ENCODE data around the gene FRRS1L. TPM values are rescaled to one million over a fixed set of nuclear protein-coding genes. Genes with fewer than 3 reads are reported as not detected.

The FRRS1L gene
- total and polyA plus RNA-seq, 2 donors (not counting 1 experiment from before 2014, with no cell fraction given) = 0.08 to 0.17 TPM

DNA sequence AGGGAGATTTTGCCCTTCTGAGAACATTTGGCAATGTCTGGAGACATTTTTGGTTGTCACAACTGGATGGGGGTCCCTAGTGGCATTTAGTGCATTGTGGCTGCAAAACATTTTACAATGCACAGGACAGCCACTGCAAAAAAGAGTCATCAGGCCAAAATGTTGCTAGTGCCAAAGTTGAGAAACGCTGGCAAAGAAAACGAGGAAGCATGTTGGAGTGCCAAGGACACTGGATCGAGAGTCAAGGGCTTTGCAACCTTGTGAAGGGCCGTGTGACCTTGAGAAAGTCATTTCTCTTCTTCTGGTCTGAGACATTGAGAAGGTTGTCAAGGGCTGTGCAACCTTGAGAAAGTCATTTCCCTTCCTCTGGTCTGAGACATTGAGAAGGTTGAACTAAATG is 45.7 kb upstream of the FRRS1L start:
- no peaks in the 10 kb centered on the region for H3K9me3 ChIP-seq (ENCODE audit: control insufficient read depth, insufficient read depth, low read depth, low read length)
- DNase-seq (ENCODE audit: low read depth in 2 of 2) = no peak
- H3K36me3 ChIP-seq (ENCODE audit: control insufficient read depth, insufficient read depth, low read length) = no peaks in the 10 kb centered on the region
- H3K4me3 ChIP-seq (replicated peaks in 1 of 4; ENCODE audit: control extremely low read depth in 1 of 4, insufficient read depth in 1 of 4, low read depth in 3 of 4, low read length in 4 of 4) = no peak overlapping the region
- H3K27ac ChIP-seq (ENCODE audit: insufficient read depth, low read length) = no peak overlapping the region
- peaks cover 6% of the 10 kb centered on the region for H3K27me3 ChIP-seq (ENCODE audit: control insufficient read depth, insufficient read depth, low read length)
- H4K20me1 ChIP-seq (ENCODE audit: control insufficient read depth, extremely low read depth, insufficient read depth, low read length) = no peaks in the 10 kb centered on the region
- TF ChIP-seq EZH2 (IDR thresholded peaks at IDR 0.05; ENCODE audit: low read length, missing control alignments) = no peak
- TF ChIP-seq, protein P1, sequence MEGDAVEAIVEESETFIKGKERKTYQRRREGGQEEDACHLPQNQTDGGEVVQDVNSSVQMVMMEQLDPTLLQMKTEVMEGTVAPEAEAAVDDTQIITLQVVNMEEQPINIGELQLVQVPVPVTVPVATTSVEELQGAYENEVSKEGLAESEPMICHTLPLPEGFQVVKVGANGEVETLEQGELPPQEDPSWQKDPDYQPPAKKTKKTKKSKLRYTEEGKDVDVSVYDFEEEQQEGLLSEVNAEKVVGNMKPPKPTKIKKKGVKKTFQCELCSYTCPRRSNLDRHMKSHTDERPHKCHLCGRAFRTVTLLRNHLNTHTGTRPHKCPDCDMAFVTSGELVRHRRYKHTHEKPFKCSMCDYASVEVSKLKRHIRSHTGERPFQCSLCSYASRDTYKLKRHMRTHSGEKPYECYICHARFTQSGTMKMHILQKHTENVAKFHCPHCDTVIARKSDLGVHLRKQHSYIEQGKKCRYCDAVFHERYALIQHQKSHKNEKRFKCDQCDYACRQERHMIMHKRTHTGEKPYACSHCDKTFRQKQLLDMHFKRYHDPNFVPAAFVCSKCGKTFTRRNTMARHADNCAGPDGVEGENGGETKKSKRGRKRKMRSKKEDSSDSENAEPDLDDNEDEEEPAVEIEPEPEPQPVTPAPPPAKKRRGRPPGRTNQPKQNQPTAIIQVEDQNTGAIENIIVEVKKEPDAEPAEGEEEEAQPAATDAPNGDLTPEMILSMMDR (conservative IDR thresholded peaks at IDR 0.05 in 1 of 2, IDR thresholded peaks at IDR 0.05 in 1 of 2; ENCODE audit: low read depth in 1 of 2, low read length in 2 of 2) = no peak
- no peaks in the 10 kb centered on the region for H3K79me2 ChIP-seq (ENCODE audit: control insufficient read depth, insufficient read depth, low read length)
- no peak overlapping the region for H2AFZ ChIP-seq (ENCODE audit: low read length)
- H3K4me2 ChIP-seq (ENCODE audit: extremely low read depth, insufficient read depth, low read length) = no peak overlapping the region
- no peaks in the 10 kb centered on the region for H3K4me1 ChIP-seq (ENCODE audit: control insufficient read depth, extremely low read depth, insufficient read depth, low read length)
- no peak overlapping the region for H3K9ac ChIP-seq (ENCODE audit: insufficient read depth, low read length)

- H3K27ac ChIP-seq (ENCODE audit: insufficient read depth, low read length) = no peak overlapping the region
- no peak overlapping the region for H2AFZ ChIP-seq (ENCODE audit: low read length)
- no peak for DNase-seq (ENCODE audit: low read depth in 2 of 2)
Measured at GRCh38 chr9:109206670-109207069, 39.6 kb upstream of the FRRS1L start.

DNA sequence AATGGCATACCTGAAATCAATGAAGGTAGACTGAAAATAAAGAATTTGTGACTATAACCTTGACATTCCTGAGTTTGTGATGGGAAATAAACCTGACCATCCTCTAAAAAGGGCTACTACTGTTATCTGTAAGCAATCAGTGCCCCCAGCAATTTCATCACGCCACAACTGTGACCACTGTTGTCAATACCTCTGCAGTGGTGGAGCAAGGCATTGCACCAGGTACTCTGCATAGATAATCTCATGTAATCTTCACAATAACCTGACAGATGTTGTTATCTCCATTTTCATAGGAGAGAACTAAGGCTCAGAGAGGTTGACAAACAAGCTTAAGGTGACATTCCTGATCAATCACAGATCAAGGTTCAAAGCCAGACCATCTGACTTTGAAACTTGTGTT is 38.5 kb upstream of the FRRS1L start:
- no peak overlapping the region for H3K9ac ChIP-seq (ENCODE audit: insufficient read depth, low read length)
- DNase-seq (ENCODE audit: low read depth in 2 of 2) = no peak
- no peak overlapping the region for H3K4me3 ChIP-seq (replicated peaks in 1 of 4; ENCODE audit: control extremely low read depth in 1 of 4, insufficient read depth in 1 of 4, low read depth in 3 of 4, low read length in 4 of 4)
- no peak overlapping the region for H3K4me2 ChIP-seq (ENCODE audit: extremely low read depth, insufficient read depth, low read length)
- no peak overlapping the region for H3K27ac ChIP-seq (ENCODE audit: insufficient read depth, low read length)
- H3K27me3 ChIP-seq (ENCODE audit: control insufficient read depth, insufficient read depth, low read length) = no peaks in the 10 kb centered on the region
- no peaks in the 10 kb centered on the region for H3K36me3 ChIP-seq (ENCODE audit: control insufficient read depth, insufficient read depth, low read length)
- H3K9me3 ChIP-seq (ENCODE audit: control insufficient read depth, insufficient read depth, low read depth, low read length) = no peaks in the 10 kb centered on the region
- no peaks in the 10 kb centered on the region for H4K20me1 ChIP-seq (ENCODE audit: control insufficient read depth, extremely low read depth, insufficient read depth, low read length)
- no peak overlapping the region for H2AFZ ChIP-seq (ENCODE audit: low read length)
- TF ChIP-seq EZH2 (IDR thresholded peaks at IDR 0.05; ENCODE audit: low read length, missing control alignments) = no peak
- TF ChIP-seq, protein P1 (conservative IDR thresholded peaks at IDR 0.05 in 1 of 2, IDR thresholded peaks at IDR 0.05 in 1 of 2; ENCODE audit: low read depth in 1 of 2, low read length in 2 of 2) = no peak
- H3K79me2 ChIP-seq (ENCODE audit: control insufficient read depth, insufficient read depth, low read length) = no peaks in the 10 kb centered on the region
- no peaks in the 10 kb centered on the region for H3K4me1 ChIP-seq (ENCODE audit: control insufficient read depth, extremely low read depth, insufficient read depth, low read length)

More at GRCh38 chr9:109206670-109207069, 39.6 kb upstream of the FRRS1L start:
- no peak for TF ChIP-seq EZH2 (IDR thresholded peaks at IDR 0.05; ENCODE audit: low read length, missing control alignments)
- TF ChIP-seq, protein P1 (conservative IDR thresholded peaks at IDR 0.05 in 1 of 2, IDR thresholded peaks at IDR 0.05 in 1 of 2; ENCODE audit: low read depth in 1 of 2, low read length in 2 of 2) = no peak
- H3K9me3 ChIP-seq (ENCODE audit: control insufficient read depth, insufficient read depth, low read depth, low read length) = no peaks in the 10 kb centered on the region
- no peaks in the 10 kb centered on the region for H3K4me1 ChIP-seq (ENCODE audit: control insufficient read depth, extremely low read depth, insufficient read depth, low read length)
- no peaks in the 10 kb centered on the region for H3K27me3 ChIP-seq (ENCODE audit: control insufficient read depth, insufficient read depth, low read length)
- H3K79me2 ChIP-seq (ENCODE audit: control insufficient read depth, insufficient read depth, low read length) = no peaks in the 10 kb centered on the region
- no peak overlapping the region for H3K4me3 ChIP-seq (replicated peaks in 1 of 4; ENCODE audit: control extremely low read depth in 1 of 4, insufficient read depth in 1 of 4, low read depth in 3 of 4, low read length in 4 of 4)
- H3K9ac ChIP-seq (ENCODE audit: insufficient read depth, low read length) = no peak overlapping the region
- H4K20me1 ChIP-seq (ENCODE audit: control insufficient read depth, extremely low read depth, insufficient read depth, low read length) = no peaks in the 10 kb centered on the region
- no peak overlapping the region for H3K4me2 ChIP-seq (ENCODE audit: extremely low read depth, insufficient read depth, low read length)
- H3K36me3 ChIP-seq (ENCODE audit: control insufficient read depth, insufficient read depth, low read length) = no peaks in the 10 kb centered on the region
